Transverse colon (tissue), 3 donors: ENCODE measurements around the gene TUBE1.

Experiments used
- EP300 ChIP-seq: sonication (generic); formaldehyde crosslinking; IDR thresholded peaks from one replicate; pipeline ENCODE4 v1.6.1; 2017; ENCODE audit warnings: antibody characterized with exemption, low read depth
- POLR2A ChIP-seq: fragments of 450-650 bp; IDR thresholded peaks from one replicate; pipeline ENCODE4 v1.6.1; 2016; ENCODE audit warnings: antibody characterized with exemption, mild to moderate bottlenecking, moderate library complexity
- TF ChIP-seq, protein P1 (sequence below), 5 experiments: fragments of 200-600 bp in 3 of 5; fragments of 450-650 bp in 2 of 5; sonication (generic) in 3 of 5; IDR thresholded peaks; 1 replicate in 2 of 5; 2 replicates in 3 of 5; pipeline ENCODE4 v1.5.1; 2016 to 2017; ENCODE audit warnings: antibody characterized with exemption in 5 of 5, inconsistent platforms in 3 of 5, mild to moderate bottlenecking in 2 of 5, moderate library complexity in 1 of 5

DNA sequence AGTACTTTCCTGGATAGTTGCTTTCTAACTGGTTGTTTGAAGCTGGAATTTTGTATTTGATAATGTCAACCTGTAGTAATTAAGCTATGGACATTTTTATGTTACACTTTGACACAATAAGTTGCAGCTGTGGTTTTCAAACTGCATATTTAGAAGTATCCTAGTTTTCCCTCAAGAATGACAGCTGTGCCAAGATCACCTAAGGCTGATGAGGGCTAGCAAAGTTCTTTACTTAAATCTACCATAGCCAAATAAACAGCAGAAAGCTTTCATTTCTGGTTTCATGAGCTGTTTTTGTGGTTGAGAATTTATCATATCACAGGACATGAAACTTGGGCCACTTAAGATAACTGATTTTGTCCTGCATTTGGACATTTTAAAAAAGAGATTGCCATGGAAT is 30.8 kb upstream of the TUBE1 start:
- TF ChIP-seq, protein P1, sequence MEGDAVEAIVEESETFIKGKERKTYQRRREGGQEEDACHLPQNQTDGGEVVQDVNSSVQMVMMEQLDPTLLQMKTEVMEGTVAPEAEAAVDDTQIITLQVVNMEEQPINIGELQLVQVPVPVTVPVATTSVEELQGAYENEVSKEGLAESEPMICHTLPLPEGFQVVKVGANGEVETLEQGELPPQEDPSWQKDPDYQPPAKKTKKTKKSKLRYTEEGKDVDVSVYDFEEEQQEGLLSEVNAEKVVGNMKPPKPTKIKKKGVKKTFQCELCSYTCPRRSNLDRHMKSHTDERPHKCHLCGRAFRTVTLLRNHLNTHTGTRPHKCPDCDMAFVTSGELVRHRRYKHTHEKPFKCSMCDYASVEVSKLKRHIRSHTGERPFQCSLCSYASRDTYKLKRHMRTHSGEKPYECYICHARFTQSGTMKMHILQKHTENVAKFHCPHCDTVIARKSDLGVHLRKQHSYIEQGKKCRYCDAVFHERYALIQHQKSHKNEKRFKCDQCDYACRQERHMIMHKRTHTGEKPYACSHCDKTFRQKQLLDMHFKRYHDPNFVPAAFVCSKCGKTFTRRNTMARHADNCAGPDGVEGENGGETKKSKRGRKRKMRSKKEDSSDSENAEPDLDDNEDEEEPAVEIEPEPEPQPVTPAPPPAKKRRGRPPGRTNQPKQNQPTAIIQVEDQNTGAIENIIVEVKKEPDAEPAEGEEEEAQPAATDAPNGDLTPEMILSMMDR (IDR thresholded peaks at IDR 0.05): no peak
- no peak for TF ChIP-seq POLR2A
- no peak for TF ChIP-seq EP300
